HG02885 (cell line): ENCODE measurements around the gene THSD4.

Experiments
- ATAC-seq: cut with Tn5 transposase; IDR thresholded peaks from one replicate; pipeline ENCODE4 v1.9.1; 2021; ENCODE audit warnings: mild to moderate bottlenecking; ENCODE audit not compliant: unreplicated experiment, poor library complexity

The THSD4 gene

GRCh38 chr15:71792521-71792920, 677.2 kb downstream of the THSD4 start:
- no peak for ATAC-seq

DNA sequence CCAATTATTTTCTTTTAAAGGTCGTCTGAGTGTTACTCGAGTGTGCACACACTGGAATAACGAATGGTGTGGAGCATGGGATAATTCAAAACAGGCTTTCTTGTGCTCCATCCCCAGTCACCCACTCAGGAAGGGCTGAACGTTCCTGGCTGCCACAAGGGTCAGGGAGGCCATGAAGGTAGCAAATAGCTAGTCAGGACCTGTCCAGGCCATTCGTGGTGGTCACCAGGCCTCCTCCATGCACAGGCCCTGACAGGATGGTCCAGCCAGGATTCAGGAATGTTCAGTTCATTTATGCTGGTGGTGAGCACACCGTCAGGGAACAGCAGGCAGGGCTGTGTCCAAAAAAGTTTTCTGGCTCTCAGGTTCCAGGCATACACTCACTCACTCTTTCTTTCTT, 683.4 kb downstream of the THSD4 start:
- ATAC-seq: no peak

GRCh38 chr15:71800190-71800589, 684.9 kb downstream of the THSD4 start:
- ATAC-seq: no peak

DNA sequence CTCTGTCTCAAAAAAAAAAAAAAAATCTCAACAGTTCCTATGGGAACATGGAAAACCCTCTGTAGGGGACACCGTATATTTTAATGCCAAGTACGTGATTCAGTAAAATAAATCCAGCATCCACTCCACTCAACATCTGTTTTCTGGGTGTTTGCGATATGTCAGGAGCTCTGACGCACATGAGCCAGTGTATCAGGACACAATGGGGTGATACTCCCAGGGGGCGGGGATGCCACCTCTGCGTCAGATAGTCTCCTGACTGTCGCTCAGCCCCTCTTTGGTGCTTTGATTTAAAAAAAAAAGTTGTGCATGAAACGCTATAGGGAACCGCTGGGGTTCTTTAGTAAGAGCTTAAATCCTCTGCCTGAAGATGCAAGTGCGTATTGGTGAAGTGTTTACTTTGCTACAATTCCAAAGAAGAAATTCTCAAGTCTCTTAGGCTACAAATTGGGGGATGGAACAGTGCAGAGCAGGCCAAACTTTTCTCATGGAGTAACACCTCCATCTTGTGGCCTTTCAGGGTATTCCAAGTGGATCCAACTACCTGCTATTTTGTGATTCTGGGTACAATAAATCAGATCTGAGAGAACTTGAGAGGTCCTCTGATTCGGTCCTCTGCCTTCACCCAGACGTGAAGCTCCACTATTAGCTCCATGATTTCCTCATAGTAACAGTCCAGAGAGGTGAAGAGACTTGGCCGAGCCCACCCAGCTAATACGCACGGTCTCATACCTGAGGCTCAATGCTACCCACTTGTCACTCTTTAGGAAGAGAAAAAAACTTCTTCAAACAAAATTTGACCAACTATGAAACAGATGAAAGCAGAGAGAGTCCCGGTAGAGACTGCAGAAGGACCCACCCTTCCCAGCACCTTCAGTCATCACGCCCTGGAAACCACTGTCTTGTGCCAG, 685.8 kb downstream of the THSD4 start:
- no peak for ATAC-seq

- no peak for ATAC-seq
Observed at GRCh38 chr15:71801935-71802655, 686.8 kb downstream of the THSD4 start.

DNA sequence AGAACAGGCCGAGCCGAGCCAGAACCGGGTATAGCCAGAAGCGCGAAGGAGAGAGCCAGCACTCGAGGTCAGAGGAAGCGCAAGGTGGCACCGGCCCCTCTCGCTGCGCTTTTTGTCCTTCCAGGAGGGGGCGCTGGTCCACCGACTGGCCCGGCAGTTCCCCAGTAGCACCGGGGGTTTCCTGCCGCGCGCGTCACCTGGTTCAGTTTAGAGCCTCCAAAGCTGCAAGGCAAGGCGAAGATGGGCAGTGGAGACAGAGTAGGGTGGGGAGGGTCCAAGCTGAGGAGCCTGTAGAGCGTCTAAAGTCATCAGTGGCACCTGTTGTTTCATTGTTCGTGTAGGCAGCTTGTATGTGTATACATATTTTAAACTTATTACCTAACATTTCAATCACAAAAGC, 687.5 kb downstream of the THSD4 start:
- ATAC-seq: no peak

DNA sequence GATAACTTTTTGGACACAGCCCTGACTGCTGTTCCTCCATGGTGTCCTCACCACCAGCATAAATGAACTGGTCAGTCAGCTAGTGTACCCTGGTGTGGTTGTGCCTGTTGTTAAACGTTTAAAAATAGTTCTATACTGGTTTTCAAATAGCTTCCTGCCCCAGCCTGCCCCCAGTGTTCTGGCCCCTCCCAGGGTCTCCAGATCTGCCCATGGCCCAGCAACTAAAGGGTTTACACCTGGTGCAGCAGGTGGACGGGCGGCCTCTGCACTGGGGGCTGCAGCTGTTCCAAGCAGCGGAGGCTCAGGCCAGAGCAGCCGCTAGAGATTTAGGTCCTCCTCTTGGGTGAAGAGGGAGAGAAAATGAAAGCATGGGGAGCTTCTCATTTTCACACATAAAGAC, 689.0 kb downstream of the THSD4 start:
- no peak for ATAC-seq

DNA sequence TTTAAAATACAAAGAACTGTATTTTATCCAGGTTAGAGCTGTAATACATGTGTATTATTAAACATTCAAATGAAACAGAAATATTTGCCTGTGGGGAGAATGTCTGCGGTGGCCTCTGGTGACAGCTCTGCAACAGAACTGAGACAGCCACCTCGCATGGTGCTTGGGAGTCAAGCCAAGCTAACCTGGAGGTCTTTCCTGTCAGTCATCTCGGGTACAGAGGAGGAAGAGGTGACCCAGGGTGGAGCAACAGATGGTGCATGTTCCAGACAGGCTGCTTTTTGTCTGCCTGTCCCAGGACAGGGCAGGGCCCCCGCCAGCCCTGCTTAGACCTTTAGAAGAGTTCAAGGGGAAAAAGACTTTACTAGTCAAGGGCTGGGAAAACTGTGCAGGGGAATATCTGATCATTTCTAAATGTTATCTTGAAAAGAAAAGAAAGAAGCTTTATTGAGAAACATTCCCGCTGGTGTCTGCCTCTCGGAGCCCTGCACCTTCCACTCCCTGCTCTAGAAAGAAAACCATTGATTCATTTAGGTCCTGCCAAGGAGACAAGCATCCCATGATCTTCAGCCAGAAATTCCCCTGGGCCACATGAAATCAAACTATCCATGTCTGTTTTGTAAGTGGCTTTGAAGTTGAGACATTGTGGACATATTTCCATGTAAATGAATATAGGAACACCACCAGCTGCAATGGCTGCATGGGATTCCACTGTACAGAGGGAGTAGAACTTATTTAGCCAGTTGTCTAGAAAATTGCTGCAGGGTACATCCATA, 689.6 kb downstream of the THSD4 start:
- ATAC-seq: no peak

DNA sequence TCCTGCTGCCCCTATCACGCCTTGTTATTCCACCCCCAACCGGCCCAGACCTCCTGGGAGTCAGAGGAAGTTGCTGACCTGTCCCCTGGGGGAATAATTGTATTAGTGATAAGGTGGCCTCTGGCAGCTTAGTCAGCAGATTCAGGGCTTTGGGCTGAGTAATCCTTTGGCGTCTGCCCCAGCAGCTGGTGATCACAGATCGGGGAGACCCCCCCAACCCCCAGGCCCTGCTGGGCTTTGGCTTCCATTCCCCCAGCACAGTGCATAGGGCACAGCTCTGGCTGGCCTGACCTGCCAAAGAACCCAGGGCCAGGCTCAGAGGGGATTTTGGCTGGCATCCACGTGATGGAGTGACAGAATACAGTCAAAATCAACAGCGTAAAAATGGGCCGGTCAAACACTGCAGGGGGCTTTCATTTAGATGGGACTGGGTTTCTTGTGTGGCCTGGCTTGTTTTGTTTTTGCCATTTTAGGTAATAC, 691.2 kb downstream of the THSD4 start:
- no peak for ATAC-seq

DNA sequence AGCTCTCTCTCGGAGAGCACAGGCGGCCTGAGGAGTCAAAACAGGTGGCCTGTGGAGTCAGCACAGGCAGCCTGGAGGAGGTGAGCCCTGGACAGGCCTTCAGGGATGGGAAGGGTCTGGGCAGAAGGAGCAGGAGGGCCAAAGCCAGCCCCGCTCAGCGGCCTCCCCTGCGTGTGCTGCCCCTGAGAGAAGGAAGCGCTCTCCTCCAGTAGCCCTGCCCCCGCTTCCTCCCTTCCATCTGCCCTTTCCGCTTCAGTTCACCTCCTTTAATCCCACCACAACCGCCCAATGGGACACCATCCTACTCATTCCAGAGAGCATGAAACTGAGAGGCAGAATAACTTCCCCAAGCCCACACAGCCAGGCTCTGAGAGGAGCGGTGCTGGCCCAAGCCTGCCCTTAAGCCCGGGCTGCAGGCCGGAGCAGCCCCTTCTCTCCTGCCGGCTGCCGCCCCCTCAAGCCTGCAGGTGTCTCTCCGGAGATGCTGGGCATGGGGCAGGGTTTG, 691.9 kb downstream of the THSD4 start:
- ATAC-seq: no peak

GRCh38 chr15:71807691-71808091, 692.4 kb downstream of the THSD4 start:
- ATAC-seq: no peak

GRCh38 chr15:71808311-71809020, 693.2 kb downstream of the THSD4 start:
- ATAC-seq: no peak

DNA sequence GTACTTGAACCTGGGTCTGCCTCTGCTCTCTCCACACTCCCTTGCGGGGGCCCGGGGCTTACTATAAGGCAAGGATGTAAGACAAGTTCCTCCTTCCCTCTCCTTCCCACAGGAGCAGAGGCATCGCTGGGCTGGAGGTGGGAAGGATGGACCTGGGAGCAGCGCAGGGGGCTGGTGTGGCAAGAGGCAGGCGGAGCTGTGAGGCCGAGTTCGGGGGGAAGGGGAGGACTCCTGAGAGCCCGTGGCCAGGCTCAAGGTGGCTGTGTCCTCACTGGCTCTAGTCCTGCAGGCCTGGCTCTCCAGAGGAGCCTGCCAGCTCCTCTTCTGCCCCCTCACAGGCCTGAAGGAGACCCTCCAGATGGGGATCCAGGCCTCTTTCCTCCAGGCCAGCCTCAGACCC, 694.1 kb downstream of the THSD4 start:
- ATAC-seq: no peak

- ATAC-seq: no peak
Observed at GRCh38 chr15:71810256-71811035, 695.2 kb downstream of the THSD4 start, which contains the start of gene NR2E3. NR2E3 (plus strand) TSS chr15:71810554; CDS start chr15:71810744, 190 bp downstream.

- no peak for ATAC-seq
Observed at GRCh38 chr15:71811036-71811736, 695.9 kb downstream of the THSD4 start.

DNA sequence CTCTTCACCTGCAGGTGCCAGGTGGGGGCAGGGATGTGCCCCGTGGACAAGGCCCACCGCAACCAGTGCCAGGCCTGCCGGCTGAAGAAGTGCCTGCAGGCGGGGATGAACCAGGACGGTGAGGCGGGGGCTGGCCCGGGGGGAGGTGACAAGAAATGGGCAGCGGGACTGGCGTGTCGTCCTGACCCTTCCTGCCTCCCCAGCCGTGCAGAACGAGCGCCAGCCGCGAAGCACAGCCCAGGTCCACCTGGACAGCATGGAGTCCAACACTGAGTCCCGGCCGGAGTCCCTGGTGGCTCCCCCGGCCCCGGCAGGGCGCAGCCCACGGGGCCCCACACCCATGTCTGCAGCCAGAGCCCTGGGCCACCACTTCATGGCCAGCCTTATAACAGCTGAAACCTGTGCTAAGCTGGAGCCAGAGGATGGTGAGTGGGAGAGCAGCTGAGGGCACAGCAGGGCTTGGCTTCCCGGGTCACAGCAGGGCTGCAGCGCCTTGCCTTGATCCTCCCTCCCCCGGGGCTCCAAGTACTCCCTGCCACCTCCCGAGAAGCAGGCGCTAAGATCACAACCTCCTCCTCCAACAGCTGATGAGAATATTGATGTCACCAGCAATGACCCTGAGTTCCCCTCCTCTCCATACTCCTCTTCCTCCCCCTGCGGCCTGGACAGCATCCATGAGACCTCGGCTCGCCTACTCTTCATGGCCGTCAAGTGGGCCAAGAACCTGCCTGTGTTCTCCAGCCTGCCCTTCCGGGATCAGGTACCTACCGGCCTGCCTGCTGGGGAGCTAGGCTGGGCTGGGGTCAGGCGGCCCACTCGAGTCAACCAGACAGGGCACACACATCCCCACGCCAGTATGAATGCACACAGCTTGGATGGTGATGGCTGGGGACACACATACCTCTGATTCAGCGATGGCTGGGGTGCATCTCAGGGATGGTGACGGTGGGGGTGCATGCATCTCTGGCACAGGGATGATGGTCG, 696.8 kb downstream of the THSD4 start:
- no peak for ATAC-seq

- ATAC-seq: no peak
Observed at GRCh38 chr15:71812966-71813722, 697.9 kb downstream of the THSD4 start.
